ENCODE results near the gene EPS15.
A peak's percentile ranks its signal among the peaks of the same experiment; 100 is the strongest.

The EPS15 gene

GRCh38 chr1:51369171-51369570 is 149.9 kb downstream of the EPS15 start:
- no peak for DNase-seq

- no peak for DNase-seq
Observed at GRCh38 chr1:51365774-51366173, 153.3 kb downstream of the EPS15 start.

- DNase-seq: no peak
Observed at GRCh38 chr1:51359879-51360278, 159.2 kb downstream of the EPS15 start.

- no peak for DNase-seq
Observed at GRCh38 chr1:51355382-51355781, 163.7 kb downstream of the EPS15 start.

GRCh38 chr1:51354416-51354815 is 164.7 kb downstream of the EPS15 start:
- no peak for DNase-seq

- no peak for DNase-seq
Observed at GRCh38 chr1:51351907-51352306, 167.2 kb downstream of the EPS15 start.

- no peak for DNase-seq
Observed at GRCh38 chr1:51349862-51350261, 169.2 kb downstream of the EPS15 start.

- no peak for DNase-seq
Observed at GRCh38 chr1:51348147-51348527, 170.9 kb downstream of the EPS15 start.

- DNase-seq: no peak
Observed at GRCh38 chr1:51347398-51348146, 171.5 kb downstream of the EPS15 start.

- DNase-seq: no peak
Observed at GRCh38 chr1:51346086-51346942, 172.8 kb downstream of the EPS15 start.

GRCh38 chr1:51345300-51345687 is 173.8 kb downstream of the EPS15 start:
- no peak for DNase-seq

GRCh38 chr1:51344602-51345299 is 174.3 kb downstream of the EPS15 start:
- DNase-seq: no peak

- DNase-seq: no peak
Observed at GRCh38 chr1:51344276-51344601, 174.8 kb downstream of the EPS15 start.

GRCh38 chr1:51343624-51344023 is 175.4 kb downstream of the EPS15 start:
- DNase-seq: no peak

GRCh38 chr1:51342591-51343206 is 176.4 kb downstream of the EPS15 start:
- DNase-seq: no peak

GRCh38 chr1:51341876-51342496 is 177.1 kb downstream of the EPS15 start:
- no peak for DNase-seq

GRCh38 chr1:51340380-51340779 is 178.7 kb downstream of the EPS15 start:
- DNase-seq: no peak

GRCh38 chr1:51336711-51337110 is 182.4 kb downstream of the EPS15 start:
- no peak for DNase-seq

GRCh38 chr1:51336004-51336403 is 183.1 kb downstream of the EPS15 start:
- DNase-seq: no peak

- DNase-seq: peak; percentile 37
Observed at GRCh38 chr1:51331206-51332100, 187.6 kb downstream of the EPS15 start.

GRCh38 chr1:51330331-51331201 is 188.5 kb downstream of the EPS15 start, which contains the start of gene TTC39A:
TTC39A (minus strand) TSS chr1:51330562; CDS start chr1:51330477, 85 bp downstream.
- DNase-seq: no peak
